ENCODE data around the gene RBM34. TPM values are rescaled to one million over a fixed set of nuclear protein-coding genes. Genes with fewer than 3 reads are reported as not detected.

Gene RBM34
- total and polyA plus RNA-seq, 2 donors (not counting 3 experiments of a cell fraction or from before 2014, with no cell fraction given), result 16.1 to 80.7 TPM

- DNase-seq (ENCODE audit: low read depth, low spot score), result no peak
- H3K9me3 ChIP-seq (replicated peaks; ENCODE audit: control insufficient read depth, insufficient read depth, low read length), result no peaks in the 10 kb centered on the region
- dilution Hi-C loops (cut with MboI; ENCODE audit: extremely low pct_ligation_motif_present, low sequenced_read_pairs) (no loop called here), intact Hi-C loops (cut with micrococcal nuclease) (loop anchor here (5.0 kb wide), 1 partner anchor 399 kb away; the partner anchor contains the start of gene B3GALNT2)
- FAIRE-seq, result no peak
- ChIA-PET CTCF (interaction anchor here (0.7 to 3.3 kb wide), 4 partner anchors 9 to 604 kb away, joined by 3 to 22 read pairs (median 4); no protein-coding TSS in a partner anchor), POLR2A (interaction anchor here (0.7 kb wide), 1 partner anchor 341 kb away, joined by 5 read pairs; no protein-coding TSS in a partner anchor)
- H3K4me3 ChIP-seq (replicated peaks in 1 of 3; ENCODE audit: insufficient read depth in 1 of 3, low read depth in 1 of 3, low read length in 3 of 3), result no peak overlapping the region
- H3K27ac ChIP-seq (ENCODE audit: insufficient read depth, low read depth, low read length), result no peak overlapping the region
- BruUV-seq (replicated peaks), result no TSS peak
- H2AFZ ChIP-seq (ENCODE audit: low read depth, low read length), result no peak overlapping the region
- no peaks in the 10 kb centered on the region for H4K20me1 ChIP-seq (replicated peaks; ENCODE audit: control insufficient read depth, extremely low read depth, insufficient read depth, low read length)
- TF ChIP-seq, protein P1, sequence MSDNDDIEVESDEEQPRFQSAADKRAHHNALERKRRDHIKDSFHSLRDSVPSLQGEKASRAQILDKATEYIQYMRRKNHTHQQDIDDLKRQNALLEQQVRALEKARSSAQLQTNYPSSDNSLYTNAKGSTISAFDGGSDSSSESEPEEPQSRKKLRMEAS (IDR thresholded peaks at IDR 0.05; ENCODE audit: insufficient read depth, insufficient read length), result no peak
- TF ChIP-seq EZH2 (IDR thresholded peaks at IDR 0.05; ENCODE audit: borderline replicate concordance, low read depth, low read length, severe bottlenecking) (no peak), FOS (IDR thresholded peaks at IDR 0.05; ENCODE audit: borderline replicate concordance, insufficient read depth, low read length) (no peak), JUN (IDR thresholded peaks at IDR 0.05; ENCODE audit: borderline replicate concordance, insufficient read depth, insufficient read length, low read depth) (no peak), POLR2AphosphoS5 (IDR thresholded peaks at IDR 0.05; ENCODE audit: insufficient read depth, low read depth, low read length) (no peak), MYC (IDR thresholded peaks at IDR 0.05; ENCODE audit: low read depth, low read length) (no peak), CTCF (IDR thresholded peaks at IDR 0.05; ENCODE audit: extremely low read depth in 1 of 2, insufficient read depth in 1 of 2, low read depth in 1 of 2, low read length in 2 of 2) (no peak), POLR2A (IDR thresholded peaks at IDR 0.05; ENCODE audit: low read depth, low read length) (no peak), GATA2 (IDR thresholded peaks at IDR 0.05; ENCODE audit: insufficient read depth, insufficient read length, low read depth, low read length) (no peak)
- H3K79me2 ChIP-seq (ENCODE audit: control insufficient read depth, insufficient read depth, low read length), result no peaks in the 10 kb centered on the region
- peaks cover under 1 to 2% of the 10 kb centered on the region in 2 experiments for H3K36me3 ChIP-seq (ENCODE audit: control insufficient read depth in 2 of 2, extremely low read depth in 1 of 2, insufficient read depth in 2 of 2, low read length in 2 of 2)
- H3K4me2 ChIP-seq (ENCODE audit: insufficient read depth, low read length), result no peak overlapping the region
- H3K9ac ChIP-seq (replicated peaks; ENCODE audit: extremely low read depth, insufficient read depth, low read length), result no peak overlapping the region
- no peaks in the 10 kb centered on the region for H3K9me1 ChIP-seq (replicated peaks; ENCODE audit: control insufficient read depth, extremely low read depth, insufficient read depth, low read length)
- H3K27me3 ChIP-seq (ENCODE audit: control insufficient read depth in 2 of 2, insufficient read depth in 2 of 2, low read length in 2 of 2), result no peaks in the 10 kb centered on the region
- peaks cover 3% of the 10 kb centered on the region for H3K4me1 ChIP-seq (ENCODE audit: control insufficient read depth, extremely low read depth, insufficient read depth, low read length)
These were observed 58.0 kb downstream of the RBM34 start for GRCh38 chr1:235102993-235103411.
